ENCODE measurements around the gene SMIM20.

The SMIM20 gene

GRCh38 chr4:25879587-25879986 lies 34.4 kb upstream of the SMIM20 start:
- no peak overlapping the region for H3K4me3 ChIP-seq (ENCODE audit: low read depth, low read length)
- TF ChIP-seq POLR2A (IDR thresholded peaks at IDR 0.05; ENCODE audit: extremely low read depth, insufficient read length) (no peak), CTCF (IDR thresholded peaks at IDR 0.05; ENCODE audit: low read depth, low read length) (no peak), MYC (IDR thresholded peaks at IDR 0.05; ENCODE audit: low read depth, low read length) (no peak)
- TF ChIP-seq, protein P1, sequence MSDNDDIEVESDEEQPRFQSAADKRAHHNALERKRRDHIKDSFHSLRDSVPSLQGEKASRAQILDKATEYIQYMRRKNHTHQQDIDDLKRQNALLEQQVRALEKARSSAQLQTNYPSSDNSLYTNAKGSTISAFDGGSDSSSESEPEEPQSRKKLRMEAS (IDR thresholded peaks at IDR 0.05; ENCODE audit: low read depth, low read length): no peak

GRCh38 chr4:25879991-25880651 lies 33.9 kb upstream of the SMIM20 start:
- DNase-seq (ENCODE audit: low read depth): peak; percentile 86
- no peak for TF ChIP-seq POLR2A (IDR thresholded peaks at IDR 0.05; ENCODE audit: extremely low read depth, insufficient read length)
- peak; percentile 11; the same call in 1 of the 2 replicates for TF ChIP-seq MYC (IDR thresholded peaks at IDR 0.05; ENCODE audit: low read depth, low read length)
- H3K4me3 ChIP-seq (ENCODE audit: low read depth, low read length): no peak overlapping the region

More at GRCh38 chr4:25879587-25879986, 34.4 kb upstream of the SMIM20 start:
- peak; percentile 30 for DNase-seq (ENCODE audit: low read depth)

DNA sequence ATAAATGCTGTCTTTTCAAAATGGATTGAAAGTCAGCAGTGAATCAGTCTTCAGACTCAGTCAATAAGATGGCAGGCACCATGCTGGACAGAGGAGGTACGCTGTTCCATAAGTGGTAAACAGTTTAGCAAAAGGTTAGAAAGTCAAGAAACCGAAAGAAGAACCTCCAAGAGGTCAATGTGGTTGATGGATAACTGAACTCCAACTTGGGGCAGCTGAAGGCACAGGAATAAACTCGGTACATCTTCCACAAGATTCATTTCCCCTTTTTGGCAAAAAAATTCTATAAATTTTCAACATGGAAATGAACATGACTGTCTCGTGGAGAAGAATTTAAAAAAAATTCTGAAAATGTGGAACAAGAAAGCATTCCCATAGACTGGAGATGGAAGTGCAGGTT lies 32.8 kb upstream of the SMIM20 start:
- H3K4me3 ChIP-seq (ENCODE audit: low read depth, low read length): no peak overlapping the region
- TF ChIP-seq CTCF (IDR thresholded peaks at IDR 0.05; ENCODE audit: low read depth, low read length) (no peak), POLR2A (IDR thresholded peaks at IDR 0.05; ENCODE audit: extremely low read depth, insufficient read length) (no peak), MYC (IDR thresholded peaks at IDR 0.05; ENCODE audit: low read depth, low read length) (no peak)
- TF ChIP-seq, protein P1 (IDR thresholded peaks at IDR 0.05; ENCODE audit: low read depth, low read length): no peak
- DNase-seq (ENCODE audit: low read depth): peak; percentile 43

DNA sequence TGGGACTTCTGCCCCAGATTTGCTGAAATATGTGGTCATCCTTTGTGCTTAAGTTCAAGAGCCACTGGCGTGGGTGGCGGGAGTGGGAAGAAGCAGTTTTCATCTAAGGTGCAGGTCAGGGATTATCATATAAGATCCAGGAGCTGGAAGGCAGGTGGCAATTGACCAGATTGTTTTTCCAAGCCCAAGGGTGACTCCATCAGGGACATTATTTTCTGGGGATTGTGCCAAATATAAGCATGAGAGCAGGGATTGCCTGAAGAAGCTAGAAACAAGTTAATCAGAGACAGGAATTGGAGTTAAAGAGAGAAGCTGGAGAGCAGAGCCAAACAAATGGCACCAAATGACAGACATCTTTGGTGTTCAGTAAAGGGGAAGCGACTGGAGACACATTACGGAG lies 31.8 kb upstream of the SMIM20 start:
- no peak for TF ChIP-seq CTCF (IDR thresholded peaks at IDR 0.05; ENCODE audit: low read depth, low read length)
- no peak for TF ChIP-seq POLR2A (IDR thresholded peaks at IDR 0.05; ENCODE audit: extremely low read depth, insufficient read length)
- no peak for TF ChIP-seq MYC (IDR thresholded peaks at IDR 0.05; ENCODE audit: low read depth, low read length)
- TF ChIP-seq, protein P1 (IDR thresholded peaks at IDR 0.05; ENCODE audit: low read depth, low read length): no peak
- no peak for DNase-seq (ENCODE audit: low read depth)
- H3K4me3 ChIP-seq (ENCODE audit: low read depth, low read length): no peak overlapping the region

GRCh38 chr4:25883565-25883964 lies 30.5 kb upstream of the SMIM20 start:
- H3K4me3 ChIP-seq (ENCODE audit: low read depth, low read length): no peak overlapping the region
- DNase-seq (ENCODE audit: low read depth): no peak
- TF ChIP-seq CTCF (IDR thresholded peaks at IDR 0.05; ENCODE audit: low read depth, low read length): no peak
- no peak for TF ChIP-seq POLR2A (IDR thresholded peaks at IDR 0.05; ENCODE audit: extremely low read depth, insufficient read length)
- TF ChIP-seq, protein P1 (IDR thresholded peaks at IDR 0.05; ENCODE audit: low read depth, low read length): no peak
- TF ChIP-seq MYC (IDR thresholded peaks at IDR 0.05; ENCODE audit: low read depth, low read length): no peak

GRCh38 chr4:25884031-25884782 lies 29.8 kb upstream of the SMIM20 start:
- DNase-seq (ENCODE audit: low read depth): peak; percentile 73
- no peak overlapping the region for H3K4me3 ChIP-seq (ENCODE audit: low read depth, low read length)
- TF ChIP-seq, protein P1 (IDR thresholded peaks at IDR 0.05; ENCODE audit: low read depth, low read length): 0 out of 2 replicates have a peak, but pooled peaks have one; percentile 17
- TF ChIP-seq POLR2A (IDR thresholded peaks at IDR 0.05; ENCODE audit: extremely low read depth, insufficient read length) (no peak), MYC (IDR thresholded peaks at IDR 0.05; ENCODE audit: low read depth, low read length) (0 out of 2 replicates have a peak, but pooled peaks have one; percentile 31), CTCF (IDR thresholded peaks at IDR 0.05; ENCODE audit: low read depth, low read length) (no peak)
